Glutamatergic neuron (in vitro differentiated cells): ENCODE results near the gene PEPD. TPM values are rescaled to one million over a fixed set of nuclear protein-coding genes. Genes with fewer than 3 reads are reported as not detected.

Source experiments
- DNase-seq: peaks from one replicate; pipeline ENCODE4 v3.0.0; 2022
- H3K27ac Mint-ChIP-seq: one replicate; pipeline ENCODE4 v1.8.0; 2020; ENCODE audit warnings: mild to moderate bottlenecking, mixed read lengths, inconsistent platforms; ENCODE audit not compliant: unreplicated experiment
- H3K27me3 Mint-ChIP-seq: one replicate; pipeline ENCODE4 v1.8.0; 2020; ENCODE audit warnings: mild to moderate bottlenecking, moderate library complexity, mixed read lengths, inconsistent platforms; ENCODE audit not compliant: unreplicated experiment
- H3K36me3 Mint-ChIP-seq: one replicate; pipeline ENCODE4 v1.8.0; 2020; ENCODE audit warnings: mild to moderate bottlenecking, mixed read lengths, inconsistent platforms; ENCODE audit not compliant: unreplicated experiment
- H3K4me1 Mint-ChIP-seq: one replicate; pipeline ENCODE4 v1.8.0; 2020; ENCODE audit warnings: mild to moderate bottlenecking, low read depth, mixed read lengths, inconsistent platforms; ENCODE audit not compliant: unreplicated experiment
- H3K4me3 Mint-ChIP-seq: one replicate; pipeline ENCODE4 v1.8.0; 2020; ENCODE audit warnings: mild to moderate bottlenecking, mixed read lengths, inconsistent platforms; ENCODE audit not compliant: unreplicated experiment
- H3K9me3 Mint-ChIP-seq: one replicate; pipeline ENCODE4 v1.8.0; 2020; ENCODE audit warnings: mild to moderate bottlenecking, moderate library complexity, mixed read lengths, inconsistent platforms; ENCODE audit not compliant: unreplicated experiment
- CTCF ChIP-seq: fragments of 200-600 bp; sonication (generic); IDR thresholded peaks from one replicate; pipeline ENCODE4 v1.5.0; 2021; ENCODE audit not compliant: partially characterized antibody, unreplicated experiment
- total RNA-seq: library from RNA; stranded (reverse); fragmentation: NEBNext Ultra II Directional; extraction: Animal tissue kit (Norgen Biotek cat#: 25700); gene quantifications from one replicate; pipeline ENCODE4 v1.2.1, GENCODE V29; 2021; ENCODE audit not compliant: unreplicated experiment

PEPD gene
- total RNA-seq, 1 donor from 2014 or later = 93.3 TPM

DNA sequence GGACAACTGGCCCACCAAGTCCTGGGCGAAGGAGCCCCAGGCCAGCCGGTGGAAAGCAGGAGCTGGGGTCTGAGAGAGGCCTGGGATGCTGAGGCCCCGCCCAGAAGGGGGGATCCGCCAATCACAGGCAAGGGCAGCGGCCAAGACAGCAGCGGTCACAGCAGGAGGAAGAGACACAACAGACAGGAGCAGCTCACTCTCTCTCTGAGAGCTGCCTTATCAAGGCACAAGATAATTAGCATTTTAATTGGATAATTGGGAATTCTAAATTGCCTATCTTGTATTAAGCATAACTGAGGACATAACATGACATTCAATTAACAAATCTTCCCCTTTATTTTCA, 101.8 kb downstream of the PEPD start:
- peak; percentile 86 for DNase-seq
- H3K4me3 Mint-ChIP-seq = no peak overlapping the region
- H3K4me1 Mint-ChIP-seq = peaks cover 22% of the 10 kb centered on the region
- peaks cover 4% of the 10 kb centered on the region for H3K36me3 Mint-ChIP-seq
- H3K27me3 Mint-ChIP-seq = peaks cover 10% of the 10 kb centered on the region
- peak overlapping the region; percentile 16 for H3K27ac Mint-ChIP-seq
- TF ChIP-seq CTCF = no peak
- H3K9me3 Mint-ChIP-seq = peaks cover 12% of the 10 kb centered on the region

- Mint-ChIP-seq H3K27ac (peak overlapping the region; percentile 16), H3K27me3 (peaks cover 10% of the 10 kb centered on the region), H3K4me1 (peaks cover 22% of the 10 kb centered on the region), H3K9me3 (peaks cover 8% of the 10 kb centered on the region), H3K4me3 (no peak overlapping the region), H3K36me3 (no peaks in the 10 kb centered on the region)
- no peak for TF ChIP-seq CTCF
- DNase-seq = peak; percentile 14
Measured at GRCh38 chr19:33418871-33419787, 102.5 kb downstream of the PEPD start.

GRCh38 chr19:33418461-33418860, 103.1 kb downstream of the PEPD start:
- no peak for TF ChIP-seq CTCF
- Mint-ChIP-seq H3K27ac (no peak overlapping the region), H3K9me3 (peaks cover 8% of the 10 kb centered on the region), H3K27me3 (peaks cover 10% of the 10 kb centered on the region), H3K36me3 (no peaks in the 10 kb centered on the region), H3K4me1 (peaks cover 22% of the 10 kb centered on the region), H3K4me3 (no peak overlapping the region)
- DNase-seq = peak; percentile 7

- no peak for DNase-seq
- peaks cover 8% of the 10 kb centered on the region for H3K9me3 Mint-ChIP-seq
Measured at GRCh38 chr19:33417751-33418150, 103.8 kb downstream of the PEPD start.

More at GRCh38 chr19:33417751-33418150, 103.8 kb downstream of the PEPD start:
- Mint-ChIP-seq H3K4me1 (peaks cover 24% of the 10 kb centered on the region), H3K4me3 (no peak overlapping the region), H3K36me3 (no peaks in the 10 kb centered on the region), H3K27ac (no peak overlapping the region), H3K27me3 (peaks cover 12% of the 10 kb centered on the region)
- no peak for TF ChIP-seq CTCF
